IMR-90 (cell line): ENCODE results near the gene DDI2. TPM values are rescaled to one million over a fixed set of nuclear protein-coding genes. Genes with fewer than 3 reads are reported as not detected.
A peak's percentile ranks its signal among the peaks of the same experiment; 100 is the strongest.

Experiments
- ATAC-seq: fragments of 200-7000 bp; cut with Tn5 transposase; 2 replicates; pipeline ENCODE4 v1.9.1; 2020; ENCODE audit warnings: low read depth, mild to moderate bottlenecking, moderate library complexity
- BruUV-seq: library from RNA; stranded (reverse); fragments of 400-500 nt; replicated peaks from 2 replicates; lab custom pipeline; 2021; lab: Mats Ljungman, UMichigan
- CTCF ChIA-PET: fragments of 300-600 bp; formaldehyde crosslinking; extraction: SDS; loops from one replicate; lab custom pipeline; 2021; ENCODE audit warnings: antibody characterized with exemption; lab: Yijun Ruan, JAX
- POLR2A ChIA-PET: fragments of 300-600 bp; sonication (Branson Sonifier 250); formaldehyde crosslinking; loops from one replicate; lab custom pipeline; 2022; ENCODE audit warnings: antibody characterized with exemption; ENCODE audit not compliant: unreplicated experiment; lab: Charles Lee
- DNase-seq: peaks from one replicate; pipeline ENCODE4 v3.0.0; 2013
- H2AFZ ChIP-seq: replicated peaks from 2 replicates; pipeline ENCODE3; 2013; ENCODE audit warnings: low read length, mild to moderate bottlenecking; ENCODE audit not compliant: poor library complexity
- H2AK5ac ChIP-seq: 2 replicates; pipeline ENCODE4 v1.6.1; 2013; ENCODE audit warnings: low read depth, low read length, inconsistent platforms
- H2AK9ac ChIP-seq: replicated peaks from 2 replicates; pipeline ENCODE3; 2013; ENCODE audit warnings: mild to moderate bottlenecking, low read depth, low read length, moderate library complexity; ENCODE audit not compliant: poor library complexity
- H2BK120ac ChIP-seq: 2 replicates; pipeline ENCODE4 v1.6.1; 2013; ENCODE audit warnings: low read depth, low read length, inconsistent platforms
- H2BK15ac ChIP-seq: 3 replicates; pipeline ENCODE4 v1.6.1; 2013; ENCODE audit warnings: low read depth, low read length, inconsistent platforms
- H2BK20ac ChIP-seq: 2 replicates; pipeline ENCODE4 v1.6.1; 2013; ENCODE audit warnings: low read depth, mild to moderate bottlenecking, inconsistent platforms, low read length, moderate library complexity
- H2BK5ac ChIP-seq: 2 replicates; pipeline ENCODE4 v1.6.1; 2013; ENCODE audit warnings: mild to moderate bottlenecking, low read depth, low read length, inconsistent platforms; ENCODE audit not compliant: poor library complexity, severe bottlenecking
- H3K14ac ChIP-seq: replicated peaks from 2 replicates; pipeline ENCODE4 v1.6.1; 2013; ENCODE audit warnings: low read depth, low read length, inconsistent platforms
- H3K18ac ChIP-seq: 2 replicates; pipeline ENCODE4 v1.6.1; 2013; ENCODE audit warnings: low read depth, low read length, control low read depth
- H3K23ac ChIP-seq: 2 replicates; pipeline ENCODE4 v1.6.1; 2013; ENCODE audit warnings: low read depth, low read length, inconsistent platforms
- H3K27ac ChIP-seq: 2 replicates; pipeline ENCODE4 v1.5.1; 2013; ENCODE audit warnings: mild to moderate bottlenecking, control low read depth, low read length; ENCODE audit not compliant: insufficient read depth
- H3K27me3 ChIP-seq: 2 replicates; pipeline ENCODE4 v1.6.1; 2013; ENCODE audit warnings: low read length; ENCODE audit not compliant: control insufficient read depth, insufficient read depth
- H3K36me3 ChIP-seq: 2 replicates; pipeline ENCODE4 v1.6.1; 2013; ENCODE audit warnings: low read length, mixed read lengths; ENCODE audit not compliant: control insufficient read depth, insufficient read depth
- H3K4ac ChIP-seq: 2 replicates; pipeline ENCODE4 v1.6.1; 2013; ENCODE audit warnings: low read depth, low read length, inconsistent platforms
- H3K4me1 ChIP-seq: 2 replicates; pipeline ENCODE4 v1.6.1; 2013; ENCODE audit warnings: low read length, mixed read lengths; ENCODE audit not compliant: control insufficient read depth, insufficient read depth
- H3K4me2 ChIP-seq: 2 replicates; pipeline ENCODE4 v1.6.1; 2013; ENCODE audit warnings: low read depth, mild to moderate bottlenecking, control low read depth, low read length, moderate library complexity
- H3K4me3 ChIP-seq: 2 replicates; pipeline ENCODE4 v1.5.1; 2013; ENCODE audit warnings: low read depth, mild to moderate bottlenecking, control low read depth, low read length, moderate library complexity; ENCODE audit not compliant: insufficient read depth
- H3K56ac ChIP-seq: 2 replicates; pipeline ENCODE4 v1.6.1; 2013; ENCODE audit warnings: low read length, inconsistent platforms; ENCODE audit not compliant: insufficient read depth; ENCODE audit errors: extremely low read depth
- H3K79me1 ChIP-seq, 2 experiments: 2 replicates each; pipeline ENCODE4 v1.6.1; 2013; ENCODE audit warnings: low read length in 2 of 2, inconsistent platforms in 1 of 2, low read depth in 1 of 2
- H3K9ac ChIP-seq: 2 replicates; pipeline ENCODE4 v1.6.1; 2013; ENCODE audit warnings: low read depth, low read length, control low read depth
- H3K9me1 ChIP-seq: 2 replicates; pipeline ENCODE4 v1.6.1; 2013; ENCODE audit warnings: low read length, inconsistent platforms; ENCODE audit not compliant: insufficient read depth
- H3K9me3 ChIP-seq: 2 replicates; pipeline ENCODE4 v1.6.1; 2013; ENCODE audit warnings: low read length; ENCODE audit not compliant: control insufficient read depth, insufficient read depth
- H4K20me1 ChIP-seq: 2 replicates; pipeline ENCODE4 v1.6.1; 2013; ENCODE audit warnings: low read length, inconsistent platforms; ENCODE audit not compliant: insufficient read depth
- H4K5ac ChIP-seq: 2 replicates; pipeline ENCODE4 v1.6.1; 2013; ENCODE audit warnings: mild to moderate bottlenecking, low read depth, low read length, control low read depth
- H4K8ac ChIP-seq, 2 experiments: 2 replicates each; pipeline ENCODE4 v1.6.1; 2013; ENCODE audit warnings: low read depth in 2 of 2, low read length in 2 of 2, control low read depth in 1 of 2, inconsistent platforms in 1 of 2
- H4K91ac ChIP-seq: 2 replicates; pipeline ENCODE4 v1.6.1; 2013; ENCODE audit warnings: low read depth, low read length, inconsistent platforms; ENCODE audit not compliant: insufficient read depth
- BHLHE40 ChIP-seq: fragments of 150-350 bp; IDR thresholded peaks from 2 replicates; pipeline ENCODE4 v1.6.1; 2016; ENCODE audit warnings: mild to moderate bottlenecking, low read depth, low read length
- CEBPB ChIP-seq: IDR thresholded peaks from 2 replicates; pipeline ENCODE4 v1.6.1; 2012; ENCODE audit warnings: low read depth, low read length, improper control_type of control experiment
- CHD1 ChIP-seq: IDR thresholded peaks from 2 replicates; pipeline ENCODE4 v1.6.1; 2012; ENCODE audit warnings: low read depth, low read length, improper control_type of control experiment
- ELK1 ChIP-seq: fragments of 150-350 bp; IDR thresholded peaks from 2 replicates; pipeline ENCODE4 v1.6.1; 2016; ENCODE audit warnings: low read depth, mild to moderate bottlenecking, low read length, moderate library complexity, borderline replicate concordance
- FOS ChIP-seq: fragments of 150-350 bp; IDR thresholded peaks from 2 replicates; pipeline ENCODE4 v1.6.1; 2016; ENCODE audit warnings: low read depth, low read length
- MAFK ChIP-seq: IDR thresholded peaks from 2 replicates; pipeline ENCODE4 v1.6.1; 2012; ENCODE audit warnings: low read depth, low read length, improper control_type of control experiment
- MAZ ChIP-seq: IDR thresholded peaks from 2 replicates; pipeline ENCODE4 v1.6.1; 2012; ENCODE audit warnings: low read depth, mild to moderate bottlenecking, low read length, improper control_type of control experiment, moderate library complexity, borderline replicate concordance
- RAD21 ChIP-seq: IDR thresholded peaks from 2 replicates; pipeline ENCODE4 v1.6.1; 2012; ENCODE audit warnings: low read length, improper control_type of control experiment
- RCOR1 ChIP-seq: IDR thresholded peaks from 2 replicates; pipeline ENCODE4 v1.6.1; 2012; ENCODE audit warnings: mild to moderate bottlenecking, low read length, improper control_type of control experiment; ENCODE audit not compliant: insufficient replicate concordance
- RFX5 ChIP-seq: IDR thresholded peaks from 2 replicates; pipeline ENCODE4 v1.8.0; 2012; ENCODE audit warnings: low read depth, mild to moderate bottlenecking, low read length, moderate library complexity
- SMC3 ChIP-seq: fragments of 150-350 bp; IDR thresholded peaks from 2 replicates; pipeline ENCODE4 v1.6.1; 2016; ENCODE audit warnings: low read depth, mild to moderate bottlenecking, antibody characterized with exemption, low read length, moderate library complexity
- USF2 ChIP-seq: fragments of 150-350 bp; IDR thresholded peaks from 2 replicates; pipeline ENCODE4 v1.6.1; 2017; ENCODE audit warnings: mild to moderate bottlenecking, antibody characterized with exemption, low read length, low read depth
- WGBS, 2 experiments: methylation state at CpG; one replicate each; pipeline versions ENCODE4 v1.1.5 to v1.1.7; 2013; ENCODE audit warnings: missing lambda C conversion rate in 2 of 2; ENCODE audit not compliant: insufficient read length in 1 of 2; ENCODE audit errors: extremely low coverage in 2 of 2; 5-methylcytosine and 5-hydroxymethylcytosine counted together
- dilution Hi-C: fragments of 300-500 bp; cut with HindIII; formaldehyde crosslinking; loops from one replicate; pipeline ENCODE4 v1.14.3; 2018; ENCODE audit warnings: low sequenced_read_pairs; ENCODE audit not compliant: unreplicated experiment
- in situ Hi-C: fragments of 300-500 bp; cut with MboI; formaldehyde crosslinking; loops from 3 replicates; pipeline ENCODE4 v1.14.3; 2019; ENCODE audit warnings: low sequenced_read_pairs, inconsistent platforms, mixed read lengths
- intact Hi-C: fragments of 100-400 bp; cut with micrococcal nuclease; formaldehyde crosslinking; loops from 2 replicates; pipeline ENCODE4 v1.10.0; 2022
- polyA plus RNA-seq, 3 experiments: library from polyadenylated mRNA; depleted of rRNA; stranded (reverse); fragments of >200 nt; gene quantifications; 2 replicates each; pipeline ENCODE4 v1.2.3, GENCODE V29; 2012; ENCODE audit warnings: low replicate concordance in 1 of 3
- total RNA-seq: library from RNA; depleted of rRNA; stranded (reverse); fragments of >200 nt; gene quantifications from 2 replicates; pipeline ENCODE4 v1.2.3, GENCODE V29; 2012

The DDI2 gene
- total and polyA plus RNA-seq, 2 of the 4 experiments (the other 2 are of a cell fraction), result 6.0 to 13.4 TPM

- Histone ChIP-seq H2BK15ac (no peak overlapping the region), H4K91ac (no peak overlapping the region), H3K4me3 (no peak overlapping the region), H3K9me3 (no peaks in the 10 kb centered on the region), H3K18ac (no peak overlapping the region), H2BK20ac (peak overlapping the region; percentile 40; the same call in 1 of the 2 replicates), H2BK120ac (no peak overlapping the region), H4K8ac (no peak overlapping the region), H3K14ac (peak overlapping the region; percentile 63; the same call in 1 of the 2 replicates), H2AK5ac (no peak overlapping the region), H2AFZ (no peak overlapping the region), H3K36me3 (no peaks in the 10 kb centered on the region), H3K23ac (no peak overlapping the region), H3K4ac (no peak overlapping the region), H3K56ac (no peak overlapping the region), H3K9ac (no peak overlapping the region), H3K27ac (no peak overlapping the region), H3K9me1 (peaks cover 4% of the 10 kb centered on the region), H2AK9ac (no peak overlapping the region), H3K4me2 (no peak overlapping the region), H2BK5ac (no peak overlapping the region), H3K4me1 (no peaks in the 10 kb centered on the region; the same call in 1 of the 2 replicates), H4K20me1 (no peaks in the 10 kb centered on the region), H4K5ac (no peak overlapping the region), H3K79me1 (0 out of 4 replicates have a peak, but pooled peaks cover 0 to 4% of the 10 kb centered on the region in 2 experiments), H3K27me3 (no peaks in the 10 kb centered on the region)
- DNase-seq (no peak), ATAC-seq (no peak)
- intact Hi-C loops, result no loop called here
- BruUV-seq, result no TSS peak
- no CpG with 5 or more reads among the region's 12 CpGs for WGBS, 2 experiments
- in situ Hi-C loops, result no loop called here
- dilution Hi-C loops, result no loop called here
- no peak for TF ChIP-seq RFX5
- TF ChIP-seq USF2, result no peak
- TF ChIP-seq MAFK, result no peak
- no peak for TF ChIP-seq BHLHE40
- no peak for TF ChIP-seq ELK1
- TF ChIP-seq SMC3, result no peak
- TF ChIP-seq CEBPB, result no peak
- no peak for TF ChIP-seq RCOR1
- no peak for TF ChIP-seq FOS
- TF ChIP-seq RAD21, result no peak
- no peak for TF ChIP-seq CHD1
- no peak for TF ChIP-seq MAZ
- ChIA-PET CTCF (no interaction called here), POLR2A (no interaction called here)
Measured at GRCh38 chr1:15674386-15675159, 57.3 kb downstream of the DDI2 start.
